Stimulated activated CD8-positive, alpha-beta memory T cell treated with anti-CD3 and anti-CD28 coated beads, Interleukin-2, amount 100 ng/mL, for 48 hours (primary cell): ENCODE data around the gene RAB42.
"Not testable (repeated sequence)": the region's sequence is repeated elsewhere in the genome, so short reads cannot be mapped to it uniquely, and the experiment has no call there.

Source experiments
- DNase-seq, 2 donors: peaks; one replicate each; pipeline ENCODE4 v3.0.0-alpha.2; 2020; ENCODE audit warnings: low read depth in 2 of 2

Gene RAB42

GRCh38 chr1:28586585-28587391, 5.3 kb upstream of the RAB42 start:
- DNase-seq: not testable (repeated sequence)

- DNase-seq: no peak
Measured at GRCh38 chr1:28592321-28593071, 431 bp downstream of the RAB42 start.

- not testable (repeated sequence) for DNase-seq
Measured at GRCh38 chr1:28593988-28594356, 1.9 kb downstream of the RAB42 start.

- not testable (repeated sequence) for DNase-seq
Measured at GRCh38 chr1:28594686-28595411, 2.8 kb downstream of the RAB42 start.

- DNase-seq: no peak
Measured at GRCh38 chr1:28595412-28596191, 3.5 kb downstream of the RAB42 start.

- not testable (repeated sequence) for DNase-seq
Measured at GRCh38 chr1:28596276-28596675, 4.2 kb downstream of the RAB42 start.

- no peak for DNase-seq
Measured at GRCh38 chr1:28601696-28602095, 9.6 kb downstream of the RAB42 start.

GRCh38 chr1:28602536-28603439, 10.7 kb downstream of the RAB42 start:
- DNase-seq: no peak

GRCh38 chr1:28604411-28604810, 12.3 kb downstream of the RAB42 start:
- no peak for DNase-seq

- no peak for DNase-seq
Measured at GRCh38 chr1:28604962-28605361, 12.9 kb downstream of the RAB42 start.

- DNase-seq: no peak
Measured at GRCh38 chr1:28606771-28607170, 14.7 kb downstream of the RAB42 start.

- no peak for DNase-seq
Measured at GRCh38 chr1:28613175-28613574, 21.1 kb downstream of the RAB42 start.

- no peak for DNase-seq
Measured at GRCh38 chr1:28631713-28632112, 39.6 kb downstream of the RAB42 start.

- no peak for DNase-seq
Measured at GRCh38 chr1:28632560-28632959, 40.5 kb downstream of the RAB42 start.

- DNase-seq: no peak
Measured at GRCh38 chr1:28640766-28641165, 48.7 kb downstream of the RAB42 start.

- DNase-seq: no peak
Measured at GRCh38 chr1:28642056-28642846, 50.2 kb downstream of the RAB42 start.

GRCh38 chr1:28642847-28643635, 51.0 kb downstream of the RAB42 start, which contains the start of gene TAF12:
TAF12 (minus strand) TSS chr1:28643067; CDS start chr1:28622081, 20,986 bp downstream.
- peak; percentile 82 to 86 for DNase-seq

- no peak for DNase-seq
Measured at GRCh38 chr1:28644494-28644893, 52.4 kb downstream of the RAB42 start.
